Testis (tissue), 2 donors: ENCODE data around the gene EVX2.

ENCODE experiments used
- CTCF ChIP-seq, 3 experiments: fragments of 450-650 bp in 2 of 3; fragments of 200-600 bp in 1 of 3; sonication (generic) in 1 of 3; IDR thresholded peaks; one replicate each; pipeline ENCODE4 v1.5.1; 2016 to 2019; ENCODE audit warnings: antibody characterized with exemption in 3 of 3, mild to moderate bottlenecking in 2 of 3, moderate library complexity in 1 of 3
- POLR2A ChIP-seq: fragments of 450-650 bp; IDR thresholded peaks from one replicate; pipeline ENCODE4 v1.6.1; 2017; ENCODE audit warnings: antibody characterized with exemption, mild to moderate bottlenecking, moderate library complexity

GRCh38 chr2:176078541-176079284, 5.0 kb downstream of the EVX2 start:
- TF ChIP-seq CTCF (IDR thresholded peaks at IDR 0.05) (no peak), POLR2A (no peak)
